HG02678 (cell line): ENCODE results near the gene CD2.

ENCODE experiments used
- ATAC-seq: cut with Tn5 transposase; IDR thresholded peaks from one replicate; pipeline ENCODE4 v1.9.1; 2021; ENCODE audit warnings: mild to moderate bottlenecking, moderate library complexity; ENCODE audit not compliant: unreplicated experiment

CD2 gene

DNA sequence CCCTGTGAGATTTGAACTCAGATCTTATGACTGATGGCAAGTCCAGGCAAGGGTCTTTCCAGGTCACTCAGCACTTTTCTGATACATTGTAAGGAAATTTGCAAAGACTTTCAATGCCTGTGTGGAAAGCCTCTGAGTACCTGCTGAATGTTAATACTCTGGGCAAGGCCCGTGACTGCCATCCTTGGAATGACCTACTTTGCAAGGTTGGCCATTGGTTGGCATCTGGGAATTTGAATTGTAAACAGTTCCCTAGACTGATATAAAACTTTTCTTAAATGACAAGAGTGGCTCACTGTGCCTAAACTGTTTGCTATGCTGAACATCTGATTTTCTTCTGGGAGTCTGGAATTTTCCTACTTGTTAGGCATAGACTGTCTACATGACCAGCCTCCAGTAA is 57.1 kb downstream of the CD2 start:
- ATAC-seq: no peak

DNA sequence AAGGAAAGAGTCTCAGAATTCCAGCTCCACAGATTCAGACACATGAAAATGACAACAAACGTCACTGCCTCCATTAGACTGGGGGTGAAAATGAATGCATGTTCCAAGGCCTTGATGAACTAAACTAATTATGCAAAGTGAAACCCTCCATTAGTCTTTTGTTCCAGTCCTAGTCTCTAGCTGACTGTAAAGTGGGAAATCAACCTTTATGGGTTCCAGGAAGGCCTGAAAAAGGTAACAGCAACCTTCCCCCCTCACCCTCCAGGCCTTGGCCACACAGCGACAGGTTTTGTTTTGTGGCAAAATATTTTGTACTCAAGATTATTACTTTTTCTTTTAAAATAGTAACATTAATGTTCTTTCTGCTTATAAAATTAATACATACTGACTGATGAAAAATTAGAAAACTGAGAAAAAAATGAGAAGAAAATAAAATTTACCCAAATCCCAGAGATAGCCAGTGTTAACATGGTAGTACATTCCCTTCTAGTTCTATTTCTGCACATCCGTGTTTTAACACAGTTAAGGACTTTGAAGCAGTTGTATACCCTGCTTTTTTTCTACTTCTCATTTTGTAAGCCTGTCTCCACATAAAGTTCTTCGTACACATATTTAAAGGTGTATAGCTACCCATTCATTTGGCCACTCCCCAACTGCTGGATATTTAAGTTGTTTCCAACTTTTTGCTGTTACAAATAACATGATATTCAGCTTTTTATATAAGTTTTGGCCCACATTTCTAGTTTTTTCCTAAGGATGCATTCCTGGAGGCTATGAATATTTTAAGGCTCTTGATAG is 60.9 kb downstream of the CD2 start:
- no peak for ATAC-seq

DNA sequence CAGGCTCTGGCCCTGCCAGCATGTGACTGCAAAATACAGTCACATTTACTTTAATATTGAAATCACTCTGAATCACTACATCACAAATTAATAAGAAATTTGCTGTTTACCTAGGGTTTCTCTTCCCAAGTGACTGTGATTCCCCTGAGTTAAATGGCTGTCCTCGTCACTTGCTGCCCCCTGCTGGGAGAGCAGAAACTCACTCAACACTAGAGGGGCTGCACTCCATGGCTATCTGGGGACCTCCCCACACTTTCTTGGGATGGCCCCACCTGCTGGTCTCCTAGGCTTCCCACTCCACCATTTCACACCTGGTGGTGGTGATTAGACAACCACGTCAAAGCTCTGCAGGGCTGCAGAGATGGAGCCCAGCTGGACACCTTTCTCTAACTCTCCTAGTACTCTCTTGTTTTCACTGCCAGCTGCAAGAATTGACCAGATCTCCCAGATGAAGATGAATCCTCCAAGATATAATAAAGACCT is 63.4 kb downstream of the CD2 start:
- no peak for ATAC-seq
